Epithelial cell of umbilical artery (primary cell): ENCODE data around the gene AASDH. TPM values are rescaled to one million over a fixed set of nuclear protein-coding genes. Genes with fewer than 3 reads are reported as not detected.

Source experiments
- total RNA-seq: library from RNA; depleted of rRNA; stranded (reverse); fragments of >200 nt; gene quantifications from 2 replicates; pipeline ENCODE4 v1.2.3, GENCODE V29; 2014

Gene AASDH
- 9.1 and 14.1 TPM in 2 replicates for total RNA-seq

DNA sequence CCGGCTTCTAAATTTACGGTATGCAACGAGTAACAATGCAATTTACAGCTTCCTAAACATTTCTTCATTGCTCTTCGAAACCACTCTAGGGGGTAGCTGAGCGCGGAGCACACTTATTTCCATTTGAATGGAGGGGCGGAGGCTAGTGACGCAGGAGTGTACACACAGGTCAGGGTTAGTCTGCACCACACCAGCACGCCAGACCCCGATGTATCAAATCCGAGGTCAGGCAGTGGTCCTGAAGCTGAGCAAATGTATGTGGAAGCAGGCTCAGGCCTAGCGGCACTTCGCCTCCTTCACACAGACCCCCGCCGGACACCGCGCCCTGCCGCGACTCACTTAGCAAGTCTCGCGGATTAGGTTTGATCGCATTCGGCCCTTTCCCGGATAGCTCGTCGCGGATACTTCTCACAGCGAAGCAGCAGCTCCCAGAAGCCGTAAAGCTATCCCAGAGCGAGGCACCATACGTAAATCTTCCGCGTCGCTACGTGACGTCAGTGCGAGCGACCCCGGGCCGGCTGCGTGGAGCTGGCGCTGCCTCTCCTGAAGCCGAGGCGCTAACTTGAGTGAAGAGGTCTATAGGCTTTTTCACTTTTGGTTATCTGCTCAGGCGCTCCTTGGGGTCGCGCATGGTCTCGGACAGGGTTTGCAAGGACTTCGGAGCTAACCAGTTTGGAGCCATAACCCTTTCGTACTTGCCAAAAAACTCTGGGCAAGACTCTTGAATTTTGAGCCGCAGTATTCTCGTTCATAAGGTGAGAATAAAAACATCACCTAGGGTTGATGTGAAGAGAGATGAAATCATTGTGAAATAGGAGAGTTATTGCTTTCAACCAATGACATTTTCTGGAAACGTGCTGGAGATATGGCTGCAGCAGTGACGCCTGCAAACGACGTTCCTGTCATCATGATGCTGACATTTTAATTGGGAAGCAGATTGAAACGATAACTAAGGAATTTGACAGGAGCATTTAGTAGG lies at the start of gene AASDH:
Gene AASDH (minus strand): TSS at position 469 of the 979 bp plus-strand sequence. CDS start 3,192 bp downstream, outside the sequence.

DNA sequence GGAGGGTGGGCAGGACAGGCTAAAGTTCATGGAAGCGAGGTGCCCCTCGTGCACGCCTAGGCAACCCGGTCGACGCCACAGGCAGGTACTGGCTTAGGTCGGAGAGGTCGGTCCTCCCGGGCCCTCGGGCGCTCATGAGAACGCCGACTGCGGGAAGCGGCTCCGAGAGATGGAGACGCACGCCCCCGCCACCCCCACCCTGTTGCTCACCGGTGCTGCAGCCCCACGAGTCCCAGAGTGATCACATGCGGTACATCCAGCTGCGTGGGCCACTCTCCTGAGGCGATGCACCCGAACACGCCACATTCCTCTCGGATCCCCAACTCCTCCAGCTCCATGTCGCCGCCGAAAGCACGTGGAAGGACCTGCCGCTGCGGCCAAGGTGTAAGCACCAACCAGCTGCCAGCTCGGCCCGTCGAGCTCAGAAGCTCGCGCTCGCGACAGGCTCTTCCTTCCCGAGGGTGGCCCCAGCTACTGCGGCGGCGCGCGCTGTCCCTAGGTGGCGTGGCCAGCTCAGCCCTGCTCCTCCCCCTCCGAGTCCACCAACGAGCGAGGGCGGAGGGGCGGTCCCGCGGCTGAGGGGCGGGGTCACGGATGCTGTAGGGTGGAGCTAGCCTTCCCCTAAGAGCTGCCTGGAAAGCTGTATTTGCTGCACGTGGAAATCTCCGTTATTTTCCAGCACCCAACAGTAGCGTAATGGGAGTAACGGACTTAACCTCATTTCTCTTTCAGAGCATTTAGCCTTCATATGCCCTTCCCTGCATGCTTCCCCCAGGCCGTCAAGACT lies 48.0 kb upstream of the AASDH start, which contains the start of gene PPAT:
Gene PPAT (minus strand): TSS at position 476 of the 787 bp plus-strand sequence. CDS start 138 bp downstream, at position 338.

Other genes with a start within 250 kb of the AASDH start
- gene PPAT, start 48.1 kb upstream of the AASDH start, total RNA-seq = 27.3 and 37.5 TPM in 2 replicates
- 43.2 and 78.7 TPM in 2 replicates for gene PAICS, start 48.8 kb upstream of the AASDH start, total RNA-seq
- gene SRP72, start 80.1 kb upstream of the AASDH start, total RNA-seq = 50.6 and 91.6 TPM in 2 replicates
- gene ARL9, start 118.3 kb upstream of the AASDH start, total RNA-seq = under 0.01 TPM in 1 of 2 replicates, not detected in the other